ENCODE results near the gene DNAH17. TPM values are rescaled to one million over a fixed set of nuclear protein-coding genes. Genes with fewer than 3 reads are reported as not detected.

The DNAH17 gene
- total and polyA plus RNA-seq, 2 of the 13 experiments (the other 11 are each of a cell fraction or from before 2014, with no cell fraction given) = 0.86 to 1.6 TPM

DNA sequence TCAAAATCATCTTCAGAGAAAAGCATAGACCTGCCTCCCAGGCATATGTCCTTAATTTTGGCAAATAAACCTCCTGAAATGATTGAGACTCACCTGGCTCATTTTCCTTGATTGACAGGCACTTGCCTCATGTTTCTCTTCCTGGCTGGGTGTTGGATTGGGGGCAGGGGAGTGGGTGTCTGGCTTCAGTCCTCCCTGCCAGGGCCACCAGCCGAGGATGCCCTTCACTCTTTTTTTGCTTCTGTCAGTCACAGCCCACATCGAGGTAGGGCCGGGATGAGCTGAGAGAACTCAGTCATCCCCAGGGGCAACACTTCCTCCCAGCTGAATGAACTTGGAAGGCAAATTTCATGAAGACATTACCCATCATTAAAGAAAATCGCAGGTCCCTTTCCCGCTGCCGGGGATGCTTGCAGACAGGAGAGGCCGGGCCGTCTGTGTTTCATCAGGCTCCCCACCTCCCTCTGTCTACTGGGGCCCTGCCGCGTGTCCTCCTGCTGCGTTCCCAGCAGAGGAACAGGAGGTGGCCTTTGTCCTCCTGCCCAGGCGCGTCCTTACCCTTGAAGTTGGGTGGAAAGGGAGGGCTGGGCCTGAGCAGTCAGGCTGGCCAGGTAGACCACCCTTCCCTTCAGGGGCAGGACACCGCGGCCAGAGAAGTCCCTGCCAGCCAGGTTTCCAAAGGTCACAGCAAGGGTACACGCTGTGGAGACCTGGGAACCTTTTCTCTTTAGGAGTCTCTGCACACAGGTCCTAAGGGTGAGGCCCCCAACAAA is 11.2 kb upstream of the DNAH17 start (continued):
- no peak for TF ChIP-seq NFIB (CRISPR knock-in tag; IDR thresholded peaks at IDR 0.05; ENCODE audit: borderline replicate concordance)
- TF ChIP-seq ZNF605 (CRISPR knock-in tag; IDR thresholded peaks at IDR 0.05) = peak; percentile 49; the same call in 1 of the 2 replicates
- no peak for TF ChIP-seq RORA (CRISPR knock-in tag; IDR thresholded peaks at IDR 0.05)
- TF ChIP-seq BORCS8-MEF2B (CRISPR knock-in tag; IDR thresholded peaks at IDR 0.05) = no peak; the same call in 1 of the 2 replicates
- TF ChIP-seq, protein P1, sequence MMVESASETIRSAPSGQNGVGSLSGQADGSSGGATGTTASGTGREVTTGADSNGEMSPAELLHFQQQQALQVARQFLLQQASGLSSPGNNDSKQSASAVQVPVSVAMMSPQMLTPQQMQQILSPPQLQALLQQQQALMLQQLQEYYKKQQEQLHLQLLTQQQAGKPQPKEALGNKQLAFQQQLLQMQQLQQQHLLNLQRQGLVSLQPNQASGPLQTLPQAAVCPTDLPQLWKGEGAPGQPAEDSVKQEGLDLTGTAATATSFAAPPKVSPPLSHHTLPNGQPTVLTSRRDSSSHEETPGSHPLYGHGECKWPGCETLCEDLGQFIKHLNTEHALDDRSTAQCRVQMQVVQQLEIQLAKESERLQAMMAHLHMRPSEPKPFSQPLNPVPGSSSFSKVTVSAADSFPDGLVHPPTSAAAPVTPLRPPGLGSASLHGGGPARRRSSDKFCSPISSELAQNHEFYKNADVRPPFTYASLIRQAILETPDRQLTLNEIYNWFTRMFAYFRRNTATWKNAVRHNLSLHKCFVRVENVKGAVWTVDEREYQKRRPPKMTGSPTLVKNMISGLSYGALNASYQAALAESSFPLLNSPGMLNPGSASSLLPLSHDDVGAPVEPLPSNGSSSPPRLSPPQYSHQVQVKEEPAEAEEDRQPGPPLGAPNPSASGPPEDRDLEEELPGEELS (CRISPR knock-in tag; IDR thresholded peaks at IDR 0.05) = peak; percentile 54
- TF ChIP-seq RAD21 (CRISPR knock-in tag; IDR thresholded peaks at IDR 0.05) = peak; percentile 31
- TF ChIP-seq ZNF678 (CRISPR knock-in tag; IDR thresholded peaks at IDR 0.05) = no peak
- peak; percentile 51; the same call in 1 of the 2 replicates for TF ChIP-seq MIER2 (CRISPR knock-in tag; IDR thresholded peaks at IDR 0.05)
- TF ChIP-seq, protein P2, sequence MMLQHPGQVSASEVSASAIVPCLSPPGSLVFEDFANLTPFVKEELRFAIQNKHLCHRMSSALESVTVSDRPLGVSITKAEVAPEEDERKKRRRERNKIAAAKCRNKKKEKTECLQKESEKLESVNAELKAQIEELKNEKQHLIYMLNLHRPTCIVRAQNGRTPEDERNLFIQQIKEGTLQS (CRISPR knock-in tag; IDR thresholded peaks at IDR 0.05) = no peak
- TF ChIP-seq, protein P3, sequence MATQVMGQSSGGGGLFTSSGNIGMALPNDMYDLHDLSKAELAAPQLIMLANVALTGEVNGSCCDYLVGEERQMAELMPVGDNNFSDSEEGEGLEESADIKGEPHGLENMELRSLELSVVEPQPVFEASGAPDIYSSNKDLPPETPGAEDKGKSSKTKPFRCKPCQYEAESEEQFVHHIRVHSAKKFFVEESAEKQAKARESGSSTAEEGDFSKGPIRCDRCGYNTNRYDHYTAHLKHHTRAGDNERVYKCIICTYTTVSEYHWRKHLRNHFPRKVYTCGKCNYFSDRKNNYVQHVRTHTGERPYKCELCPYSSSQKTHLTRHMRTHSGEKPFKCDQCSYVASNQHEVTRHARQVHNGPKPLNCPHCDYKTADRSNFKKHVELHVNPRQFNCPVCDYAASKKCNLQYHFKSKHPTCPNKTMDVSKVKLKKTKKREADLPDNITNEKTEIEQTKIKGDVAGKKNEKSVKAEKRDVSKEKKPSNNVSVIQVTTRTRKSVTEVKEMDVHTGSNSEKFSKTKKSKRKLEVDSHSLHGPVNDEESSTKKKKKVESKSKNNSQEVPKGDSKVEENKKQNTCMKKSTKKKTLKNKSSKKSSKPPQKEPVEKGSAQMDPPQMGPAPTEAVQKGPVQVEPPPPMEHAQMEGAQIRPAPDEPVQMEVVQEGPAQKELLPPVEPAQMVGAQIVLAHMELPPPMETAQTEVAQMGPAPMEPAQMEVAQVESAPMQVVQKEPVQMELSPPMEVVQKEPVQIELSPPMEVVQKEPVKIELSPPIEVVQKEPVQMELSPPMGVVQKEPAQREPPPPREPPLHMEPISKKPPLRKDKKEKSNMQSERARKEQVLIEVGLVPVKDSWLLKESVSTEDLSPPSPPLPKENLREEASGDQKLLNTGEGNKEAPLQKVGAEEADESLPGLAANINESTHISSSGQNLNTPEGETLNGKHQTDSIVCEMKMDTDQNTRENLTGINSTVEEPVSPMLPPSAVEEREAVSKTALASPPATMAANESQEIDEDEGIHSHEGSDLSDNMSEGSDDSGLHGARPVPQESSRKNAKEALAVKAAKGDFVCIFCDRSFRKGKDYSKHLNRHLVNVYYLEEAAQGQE (IDR thresholded peaks at IDR 0.05; ENCODE audit: borderline replicate concordance in 1 of 2, low read depth in 1 of 2, low read length in 2 of 2) = no peak
- no peak for TF ChIP-seq ZNF720 (CRISPR knock-in tag; IDR thresholded peaks at IDR 0.05)
- no peak for TF ChIP-seq HCFC1 (IDR thresholded peaks at IDR 0.05; ENCODE audit: low read depth, low read length)
- TF ChIP-seq NFE2L2 (IDR thresholded peaks at IDR 0.05; ENCODE audit: low read length) = no peak
- TF ChIP-seq, protein P4, sequence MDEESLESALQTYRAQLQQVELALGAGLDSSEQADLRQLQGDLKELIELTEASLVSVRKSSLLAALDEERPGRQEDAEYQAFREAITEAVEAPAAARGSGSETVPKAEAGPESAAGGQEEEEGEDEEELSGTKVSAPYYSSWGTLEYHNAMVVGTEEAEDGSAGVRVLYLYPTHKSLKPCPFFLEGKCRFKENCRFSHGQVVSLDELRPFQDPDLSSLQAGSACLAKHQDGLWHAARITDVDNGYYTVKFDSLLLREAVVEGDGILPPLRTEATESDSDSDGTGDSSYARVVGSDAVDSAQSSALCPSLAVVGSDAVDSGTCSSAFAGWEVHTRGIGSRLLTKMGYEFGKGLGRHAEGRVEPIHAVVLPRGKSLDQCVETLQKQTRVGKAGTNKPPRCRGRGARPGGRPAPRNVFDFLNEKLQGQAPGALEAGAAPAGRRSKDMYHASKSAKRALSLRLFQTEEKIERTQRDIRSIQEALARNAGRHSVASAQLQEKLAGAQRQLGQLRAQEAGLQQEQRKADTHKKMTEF (CRISPR knock-in tag; IDR thresholded peaks at IDR 0.05) = peak; percentile 67; the same call in 1 of the 2 replicates
- TF ChIP-seq, protein P5, sequence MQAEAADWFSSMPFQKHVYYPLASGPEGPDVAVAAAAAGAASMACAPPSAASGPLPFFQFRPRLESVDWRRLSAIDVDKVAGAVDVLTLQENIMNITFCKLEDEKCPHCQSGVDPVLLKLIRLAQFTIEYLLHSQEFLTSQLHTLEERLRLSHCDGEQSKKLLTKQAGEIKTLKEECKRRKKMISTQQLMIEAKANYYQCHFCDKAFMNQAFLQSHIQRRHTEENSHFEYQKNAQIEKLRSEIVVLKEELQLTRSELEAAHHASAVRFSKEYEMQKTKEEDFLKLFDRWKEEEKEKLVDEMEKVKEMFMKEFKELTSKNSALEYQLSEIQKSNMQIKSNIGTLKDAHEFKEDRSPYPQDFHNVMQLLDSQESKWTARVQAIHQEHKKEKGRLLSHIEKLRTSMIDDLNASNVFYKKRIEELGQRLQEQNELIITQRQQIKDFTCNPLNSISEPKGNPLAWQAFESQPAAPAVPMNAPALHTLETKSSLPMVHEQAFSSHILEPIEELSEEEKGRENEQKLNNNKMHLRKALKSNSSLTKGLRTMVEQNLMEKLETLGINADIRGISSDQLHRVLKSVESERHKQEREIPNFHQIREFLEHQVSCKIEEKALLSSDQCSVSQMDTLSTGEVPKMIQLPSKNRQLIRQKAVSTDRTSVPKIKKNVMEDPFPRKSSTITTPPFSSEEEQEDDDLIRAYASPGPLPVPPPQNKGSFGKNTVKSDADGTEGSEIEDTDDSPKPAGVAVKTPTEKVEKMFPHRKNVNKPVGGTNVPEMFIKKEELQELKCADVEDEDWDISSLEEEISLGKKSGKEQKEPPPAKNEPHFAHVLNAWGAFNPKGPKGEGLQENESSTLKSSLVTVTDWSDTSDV (CRISPR knock-in tag; IDR thresholded peaks at IDR 0.05) = no peak
- TF ChIP-seq, protein P6, sequence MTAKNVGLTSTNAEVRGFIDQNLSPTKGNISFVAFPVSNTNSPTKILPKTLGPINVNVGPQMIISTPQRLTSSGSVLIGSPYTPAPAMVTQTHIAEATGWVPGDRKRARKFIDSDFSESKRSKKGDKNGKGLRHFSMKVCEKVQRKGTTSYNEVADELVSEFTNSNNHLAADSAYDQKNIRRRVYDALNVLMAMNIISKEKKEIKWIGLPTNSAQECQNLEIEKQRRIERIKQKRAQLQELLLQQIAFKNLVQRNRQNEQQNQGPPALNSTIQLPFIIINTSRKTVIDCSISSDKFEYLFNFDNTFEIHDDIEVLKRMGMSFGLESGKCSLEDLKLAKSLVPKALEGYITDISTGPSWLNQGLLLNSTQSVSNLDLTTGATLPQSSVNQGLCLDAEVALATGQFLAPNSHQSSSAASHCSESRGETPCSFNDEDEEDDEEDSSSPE (CRISPR knock-in tag; IDR thresholded peaks at IDR 0.05) = no peak
- no peak for TF ChIP-seq FOXP1 (IDR thresholded peaks at IDR 0.05)
- TF ChIP-seq FOXP1 (CRISPR knock-in tag; IDR thresholded peaks at IDR 0.05) = no peak
- TF ChIP-seq ZNF766 (CRISPR knock-in tag; IDR thresholded peaks at IDR 0.05; ENCODE audit: borderline replicate concordance) = no peak

Measured in HepG2 (cell line).